HG02759 (cell line): ENCODE results near the gene WNT7A.

ENCODE experiments used
- ATAC-seq: cut with Tn5 transposase; IDR thresholded peaks from one replicate; pipeline ENCODE4 v1.9.1; 2021; ENCODE audit warnings: mild to moderate bottlenecking, moderate library complexity; ENCODE audit not compliant: unreplicated experiment

The WNT7A gene

GRCh38 chr3:13776253-13777050 is 103.4 kb downstream of the WNT7A start:
- ATAC-seq = no peak

GRCh38 chr3:13772885-13773745 is 106.8 kb downstream of the WNT7A start:
- no peak for ATAC-seq

GRCh38 chr3:13772321-13772745 is 107.5 kb downstream of the WNT7A start:
- ATAC-seq = no peak

GRCh38 chr3:13771496-13771895 is 108.4 kb downstream of the WNT7A start:
- ATAC-seq = no peak

- no peak for ATAC-seq
Measured at GRCh38 chr3:13770170-13771169, 109.4 kb downstream of the WNT7A start.

GRCh38 chr3:13769422-13769821 is 110.4 kb downstream of the WNT7A start:
- ATAC-seq = no peak

- no peak for ATAC-seq
Measured at GRCh38 chr3:13768453-13768852, 111.4 kb downstream of the WNT7A start.

GRCh38 chr3:13767896-13768295 is 112.0 kb downstream of the WNT7A start:
- ATAC-seq = no peak

- ATAC-seq = no peak
Measured at GRCh38 chr3:13767030-13767429, 112.8 kb downstream of the WNT7A start.
